Astrocyte of the cerebellum (primary cell): ENCODE results near the gene RFLNA.
"Not testable (repeated sequence)": the region's sequence is repeated elsewhere in the genome, so short reads cannot be mapped to it uniquely, and the experiment has no call there.

ENCODE experiments used
- DNase-seq: peaks from one replicate; pipeline ENCODE4 v3.0.0-alpha.2; 2011; ENCODE audit warnings: low read depth
- H3K4me3 ChIP-seq: 2 replicates; pipeline ENCODE4 v1.5.1; 2011; ENCODE audit warnings: mild to moderate bottlenecking, low read depth, low read length, moderate library complexity
- CTCF ChIP-seq: IDR thresholded peaks from 2 replicates; pipeline ENCODE4 v1.5.1; 2012; ENCODE audit warnings: low read length, low read depth, moderate library complexity, mild to moderate bottlenecking; ENCODE audit errors: missing control alignments
- in situ Hi-C: cut with HindIII; loops from 2 replicates; pipeline ENCODE4 v1.10.0; 2017; ENCODE audit warnings: low sequenced_read_pairs

The RFLNA gene

GRCh38 chr12:124297389-124297788 lies 2.5 kb downstream of the RFLNA start:
- no peak for TF ChIP-seq CTCF
- peak overlapping the region; percentile 60 for H3K4me3 ChIP-seq
- DNase-seq: no peak
- in situ Hi-C loops: no loop called here

- TF ChIP-seq CTCF: no peak
- no peak overlapping the region for H3K4me3 ChIP-seq
- DNase-seq: no peak
- in situ Hi-C loops: no loop called here
Observed at GRCh38 chr12:124297856-124298255, 3.0 kb downstream of the RFLNA start.

GRCh38 chr12:124298685-124299410 lies 4.0 kb downstream of the RFLNA start:
- in situ Hi-C loops: no loop called here
- no peak overlapping the region for H3K4me3 ChIP-seq
- no peak for TF ChIP-seq CTCF
- DNase-seq: no peak

- TF ChIP-seq CTCF: no peak
- no peak for DNase-seq
- in situ Hi-C loops: no loop called here
- H3K4me3 ChIP-seq: no peak overlapping the region
Observed at GRCh38 chr12:124299628-124300388, 4.9 kb downstream of the RFLNA start.

DNA sequence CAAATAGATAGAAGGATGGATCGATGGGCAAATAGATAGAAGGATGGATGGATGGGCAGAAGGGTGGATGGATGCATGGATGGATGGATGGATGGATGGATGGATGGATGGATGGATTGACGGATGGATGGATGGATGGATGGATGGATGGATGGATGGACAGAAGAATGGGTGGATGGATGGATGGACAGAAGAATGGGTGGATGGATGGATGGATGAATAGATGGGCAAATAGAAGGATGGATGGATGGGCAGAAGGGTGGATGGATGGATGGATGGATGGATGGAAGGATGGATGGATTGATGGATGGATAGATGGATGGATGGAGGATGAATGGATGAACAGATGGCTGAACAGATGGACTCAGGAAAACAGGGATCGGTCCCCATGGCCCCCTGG lies 5.8 kb downstream of the RFLNA start:
- in situ Hi-C loops, H3K4me3 ChIP-seq, DNase-seq: not testable (repeated sequence)

- H3K4me3 ChIP-seq: no peak overlapping the region
- in situ Hi-C loops: no loop called here
- no peak for TF ChIP-seq CTCF
- DNase-seq: no peak
Observed at GRCh38 chr12:124301084-124301654, 6.3 kb downstream of the RFLNA start.
